Peyer's patch (tissue), 4 donors: Measurements from ENCODE around the gene ZNF385A.

Experiments used
- CTCF ChIP-seq, 6 experiments: fragments of 450-650 bp in 4 of 6; fragments of 200-600 bp in 2 of 6; sonication (generic) in 1 of 6; IDR thresholded peaks; one replicate each; pipeline ENCODE4 v1.5.1; 2017 to 2019; ENCODE audit warnings: antibody characterized with exemption in 6 of 6, mild to moderate bottlenecking in 3 of 6, moderate library complexity in 1 of 6
- POLR2A ChIP-seq, 2 donors: fragments of 450-650 bp; IDR thresholded peaks; one replicate each; pipeline ENCODE4 v1.5.1; 2017; ENCODE audit warnings: antibody characterized with exemption in 2 of 2, mild to moderate bottlenecking in 2 of 2, moderate library complexity in 2 of 2

GRCh38 chr12:54415221-54415929 is 30.8 kb upstream of the ZNF385A start:
- TF ChIP-seq CTCF (IDR thresholded peaks at IDR 0.05) (no peak), POLR2A (IDR thresholded peaks at IDR 0.05) (no peak)
